D341Med (cell line): ENCODE data around the gene ASF1A.
"Not testable (repeated sequence)": the region's sequence is repeated elsewhere in the genome, so short reads cannot be mapped to it uniquely, and the experiment has no call there.

Experiments used
- DNase-seq: peaks from one replicate; pipeline ENCODE4 v3.0.0; 2012; ENCODE audit warnings: low spot score

ASF1A gene

GRCh38 chr6:118893807-118894424, at the start of gene ASF1A:
TSS of gene ASF1A (plus strand) at chr6:118894152. CDS start at chr6:118894414, 262 bp downstream.
- peak; percentile 95 for DNase-seq

- no peak for DNase-seq
These were observed 49.0 kb upstream of the ASF1A start for GRCh38 chr6:118844915-118845314.

GRCh38 chr6:118853408-118853807, 40.5 kb upstream of the ASF1A start:
- DNase-seq: no peak

GRCh38 chr6:118856301-118856700, 37.7 kb upstream of the ASF1A start:
- DNase-seq: no peak

- no peak for DNase-seq
These were observed 34.4 kb upstream of the ASF1A start for GRCh38 chr6:118859517-118860064.

GRCh38 chr6:118860363-118860762, 33.6 kb upstream of the ASF1A start:
- DNase-seq: no peak

GRCh38 chr6:118860880-118861279, 33.1 kb upstream of the ASF1A start:
- no peak for DNase-seq

GRCh38 chr6:118862443-118862842, 31.5 kb upstream of the ASF1A start:
- DNase-seq: no peak

- DNase-seq: no peak
These were observed 29.4 kb upstream of the ASF1A start for GRCh38 chr6:118864341-118865099.

- DNase-seq: no peak
These were observed 28.9 kb upstream of the ASF1A start for GRCh38 chr6:118865100-118865391.

- DNase-seq: no peak
These were observed 26.8 kb upstream of the ASF1A start for GRCh38 chr6:118867181-118867580.

GRCh38 chr6:118868901-118869300, 25.1 kb upstream of the ASF1A start:
- not testable (repeated sequence) for DNase-seq

GRCh38 chr6:118869350-118869749, 24.6 kb upstream of the ASF1A start:
- DNase-seq: no peak

GRCh38 chr6:118869894-118870589, 23.9 kb upstream of the ASF1A start:
- no peak for DNase-seq

GRCh38 chr6:118871331-118871730, 22.6 kb upstream of the ASF1A start:
- DNase-seq: no peak

- no peak for DNase-seq
These were observed 21.6 kb upstream of the ASF1A start for GRCh38 chr6:118872318-118872717.

- DNase-seq: no peak
These were observed 21.2 kb upstream of the ASF1A start for GRCh38 chr6:118872726-118873125.

- no peak for DNase-seq
These were observed 20.7 kb upstream of the ASF1A start for GRCh38 chr6:118873239-118873638.

GRCh38 chr6:118875672-118876071, 18.3 kb upstream of the ASF1A start:
- no peak for DNase-seq

- DNase-seq: no peak
These were observed 17.8 kb upstream of the ASF1A start for GRCh38 chr6:118876198-118876597.

- DNase-seq: no peak
These were observed 17.1 kb upstream of the ASF1A start for GRCh38 chr6:118876814-118877213.

GRCh38 chr6:118877806-118878205, 16.1 kb upstream of the ASF1A start:
- no peak for DNase-seq
